Ishikawa (cell line): Measurements from ENCODE around the gene KIF12.

ENCODE experiments used
- TAF1 ChIP-seq: IDR thresholded peaks from 2 replicates; pipeline ENCODE4 v1.6.1; 2012; ENCODE audit warnings: low read depth, mild to moderate bottlenecking
- TCF12 ChIP-seq: IDR thresholded peaks from 2 replicates; pipeline ENCODE4 v1.6.1; 2012; ENCODE audit warnings: low read depth

- TF ChIP-seq TAF1 (no peak), TCF12 (no peak)
Measured at GRCh38 chr9:114089206-114089840, 9.8 kb downstream of the KIF12 start.
